Tongue (tissue), 2 donors: ENCODE measurements around the gene MZB1. TPM values are rescaled to one million over a fixed set of nuclear protein-coding genes. Genes with fewer than 3 reads are reported as not detected.

Experiments used
- DNase-seq: peaks from one replicate; pipeline ENCODE4 v3.0.0-alpha.2; 2015
- total RNA-seq: library from RNA; depleted of rRNA; stranded (reverse); fragments of >200 nt; gene quantifications from one replicate; pipeline ENCODE4 v1.2.3, GENCODE V29; 2014

Gene MZB1, protein sequence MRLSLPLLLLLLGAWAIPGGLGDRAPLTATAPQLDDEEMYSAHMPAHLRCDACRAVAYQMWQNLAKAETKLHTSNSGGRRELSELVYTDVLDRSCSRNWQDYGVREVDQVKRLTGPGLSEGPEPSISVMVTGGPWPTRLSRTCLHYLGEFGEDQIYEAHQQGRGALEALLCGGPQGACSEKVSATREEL
- total RNA-seq = 0.62 TPM

DNA sequence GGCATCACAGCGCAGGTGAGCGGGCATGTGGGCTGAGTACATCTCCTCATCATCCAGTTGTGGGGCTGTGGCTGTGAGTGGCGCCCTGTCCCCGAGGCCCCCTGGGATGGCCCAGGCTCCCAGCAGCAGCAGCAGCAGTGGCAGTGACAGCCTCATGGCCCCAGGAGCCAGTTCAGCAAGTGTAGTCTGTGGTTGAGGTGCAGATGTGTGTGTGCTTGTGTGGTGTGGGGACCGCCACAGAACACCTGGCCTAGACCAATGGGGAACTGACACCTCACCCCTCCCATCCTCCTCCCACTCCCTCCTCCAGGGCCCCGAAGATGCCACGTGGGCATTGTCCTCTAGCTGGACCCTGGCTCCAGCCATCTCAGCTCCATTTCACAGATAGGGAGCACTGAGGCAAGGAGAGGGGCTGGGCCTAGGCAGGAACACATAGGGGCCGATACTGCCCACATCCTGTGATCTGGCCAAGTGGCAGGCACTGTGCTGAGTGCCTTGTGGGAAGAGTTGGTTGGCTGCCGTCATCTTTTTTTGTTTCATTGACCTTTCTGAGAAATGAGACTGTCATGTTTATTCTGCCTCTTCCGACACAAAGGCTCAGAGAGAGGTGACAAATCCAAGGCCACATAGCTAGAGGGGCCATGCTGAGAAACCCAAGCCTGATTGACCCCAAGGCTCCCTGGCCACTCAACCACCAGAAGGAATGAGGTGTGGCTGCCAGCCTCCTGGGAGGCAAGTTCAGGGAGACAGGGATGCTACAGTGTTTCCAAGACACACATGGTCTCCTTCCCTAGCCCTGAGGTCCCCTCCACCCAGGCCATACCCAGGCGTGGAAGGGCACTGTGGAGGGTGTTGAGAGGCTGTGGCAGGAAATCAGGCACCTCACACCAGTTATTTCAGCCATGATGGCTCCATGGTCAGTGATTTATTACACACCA lies at the start of gene MZB1:
MZB1 (minus strand) TSS at position 213 of the 938 bp plus-strand sequence; CDS start at position 156, 57 bp downstream.
- DNase-seq = no peak

DNA sequence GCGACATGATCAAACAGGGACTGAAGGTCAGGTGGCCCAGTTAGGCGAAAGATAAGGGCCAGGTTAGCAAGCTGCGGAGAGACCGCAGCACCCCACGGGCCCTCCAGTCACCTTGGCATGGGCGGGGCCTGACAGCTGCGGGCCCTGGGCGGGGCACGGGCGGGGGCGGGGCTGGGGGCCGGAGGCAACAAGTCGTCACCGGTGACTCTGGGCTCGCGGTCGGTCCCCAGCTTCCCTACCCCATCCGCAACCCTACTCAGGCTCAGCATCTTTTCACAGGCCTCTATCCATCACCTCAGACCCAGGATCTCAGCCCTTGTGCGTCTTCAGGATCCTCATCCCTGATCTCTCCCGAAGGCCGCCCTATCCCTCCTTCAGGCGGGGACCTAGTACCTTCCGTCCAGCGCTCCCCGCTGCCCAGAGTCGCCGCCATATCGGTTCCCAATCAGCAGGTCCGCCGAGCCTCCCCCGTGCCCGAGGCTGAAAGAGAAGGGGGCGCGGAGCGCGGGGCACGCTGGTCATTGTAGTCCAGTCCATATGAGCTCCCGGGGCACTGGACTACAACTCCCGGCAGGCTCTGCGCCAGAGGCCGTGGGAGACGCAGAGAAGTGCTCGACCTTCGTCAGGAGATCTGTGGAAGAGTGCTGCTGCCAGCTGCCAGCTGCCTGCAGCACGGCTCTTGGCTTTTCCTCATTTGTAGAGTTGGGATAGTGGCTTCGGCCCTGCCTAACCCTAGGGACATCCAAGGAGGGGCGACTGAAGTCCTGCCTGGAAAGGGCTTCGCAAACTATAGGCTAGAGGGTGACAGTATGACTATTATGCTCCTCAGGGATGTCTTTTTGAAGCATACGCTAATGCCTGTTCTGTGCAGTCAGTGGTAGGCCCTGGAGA lies 49.5 kb upstream of the MZB1 start, which contains the start of gene DNAJC18:
DNAJC18 (minus strand) TSS at position 513 of the 891 bp plus-strand sequence; CDS start at position 433, 80 bp downstream.
- DNase-seq = peak; percentile 97

DNA sequence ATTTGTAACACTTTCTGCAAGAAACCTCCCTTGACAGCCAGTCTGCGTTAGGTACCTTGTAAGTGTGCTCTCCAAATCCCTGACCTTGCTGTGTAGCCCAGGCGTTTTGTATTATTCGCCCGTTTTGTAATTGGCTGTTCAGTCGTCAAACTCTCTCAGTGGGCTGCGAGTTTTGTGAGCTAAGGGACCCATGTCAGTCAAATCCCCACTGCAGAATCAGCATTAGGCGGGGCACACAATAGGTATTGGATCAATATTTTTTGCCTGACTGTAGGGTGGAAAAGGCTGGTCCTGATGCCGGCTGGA lies 48.9 kb upstream of the MZB1 start:
- DNase-seq = no peak

DNA sequence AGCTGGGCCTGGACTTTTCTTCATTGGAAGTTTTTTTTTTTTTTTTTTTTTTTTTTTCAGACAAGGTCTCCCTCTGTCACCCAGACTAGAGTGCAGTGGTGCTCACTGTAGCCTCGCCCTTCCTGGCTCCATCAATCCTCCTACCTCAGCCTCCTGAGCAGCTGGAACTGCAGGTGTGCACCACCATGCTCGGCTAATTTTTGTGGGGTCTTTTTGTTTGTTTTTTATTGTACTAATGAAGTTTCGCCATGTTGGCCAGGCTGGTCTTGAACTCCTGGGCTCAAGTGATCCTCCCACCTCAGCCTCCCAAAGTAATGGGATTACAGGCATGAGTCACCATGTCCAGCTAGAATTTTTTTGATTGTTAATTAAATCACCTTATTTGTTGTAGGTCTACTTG lies 46.0 kb upstream of the MZB1 start:
- no peak for DNase-seq

DNA sequence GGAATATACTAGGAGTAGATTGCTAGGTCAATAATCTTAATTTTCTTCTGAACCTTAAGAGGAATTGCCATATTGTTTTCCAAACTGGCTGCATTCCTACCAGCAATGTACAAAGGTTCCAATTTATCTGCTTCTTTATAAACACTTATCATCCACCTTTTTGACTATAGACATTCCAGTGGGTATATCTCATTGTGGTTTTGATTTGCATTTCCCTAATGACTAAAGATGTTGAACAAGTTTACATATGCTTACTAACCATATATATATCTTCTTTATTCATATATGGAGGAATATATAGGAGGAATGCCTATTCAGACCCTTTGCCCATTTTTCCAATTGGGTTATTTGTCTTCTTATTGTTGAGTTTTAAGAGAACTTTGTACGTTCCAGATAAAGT lies 42.0 kb upstream of the MZB1 start:
- no peak for DNase-seq

DNA sequence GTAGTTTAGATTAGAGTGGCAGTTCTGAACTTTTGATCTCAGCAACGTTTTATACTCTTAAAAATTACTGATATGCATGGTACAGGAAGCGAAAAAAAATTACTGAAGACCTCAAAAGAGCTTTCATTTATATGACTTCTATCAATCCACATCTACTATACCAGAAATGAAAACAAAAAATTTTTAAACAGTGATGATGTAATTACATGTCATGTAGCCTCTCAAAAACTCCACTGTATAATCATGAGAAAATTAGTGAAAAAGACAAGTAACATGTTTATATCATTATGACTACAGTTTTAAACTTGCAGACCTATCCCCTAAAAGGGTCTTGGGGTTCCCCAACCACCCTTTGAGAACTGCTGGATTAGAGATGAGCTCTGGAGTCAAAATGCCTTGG lies 40.3 kb upstream of the MZB1 start:
- DNase-seq = no peak

DNA sequence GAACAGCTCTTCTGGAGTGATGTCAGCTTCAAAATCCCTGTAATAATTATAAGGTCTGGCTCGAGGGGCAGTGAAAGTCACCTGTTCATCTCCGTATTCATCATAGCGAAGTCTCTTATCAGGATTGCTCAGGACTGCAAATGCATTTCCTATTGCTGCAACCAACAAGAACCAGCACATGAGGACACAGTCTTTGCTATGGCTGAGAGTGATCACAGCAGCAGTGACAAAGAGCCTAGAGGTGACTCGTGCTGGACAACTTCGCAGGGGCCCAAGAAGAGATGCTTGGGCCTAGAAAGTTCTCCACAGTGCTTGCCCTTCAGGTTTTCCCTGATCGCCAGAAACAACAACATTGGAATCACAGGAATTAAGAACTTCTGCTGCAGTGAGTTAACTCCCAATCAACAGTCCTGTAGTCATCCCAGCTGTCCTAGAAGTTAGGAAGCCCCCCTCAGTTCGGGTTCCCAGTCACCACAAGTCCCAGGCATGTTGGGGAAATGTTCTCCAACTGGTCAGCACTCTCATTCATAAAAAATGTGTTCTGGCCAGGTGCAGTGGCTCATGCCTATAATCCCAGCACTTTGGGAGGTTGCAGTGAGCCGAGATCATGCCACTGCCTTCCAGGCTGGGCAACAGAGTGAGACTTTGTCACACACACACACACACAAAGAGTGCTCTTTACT lies 36.6 kb upstream of the MZB1 start:
- no peak for DNase-seq

DNA sequence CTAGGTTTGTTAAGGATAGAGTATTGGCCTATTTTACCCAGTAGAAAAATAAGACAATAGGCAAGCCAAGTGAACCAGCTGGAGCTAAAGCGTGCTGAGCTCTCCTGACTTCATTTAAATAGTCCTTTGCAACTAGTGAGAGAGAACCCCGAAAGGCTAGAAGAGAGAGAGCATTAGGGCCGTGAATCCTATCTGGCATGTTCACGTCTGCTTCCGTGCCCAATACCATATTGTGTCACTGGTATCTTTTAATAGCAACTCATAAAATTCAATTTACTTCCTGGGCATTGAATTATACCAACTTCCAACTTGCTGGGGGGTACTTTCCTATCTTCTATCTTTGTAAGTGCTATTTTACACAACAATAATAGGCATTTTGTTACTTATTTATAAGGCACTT lies 35.8 kb upstream of the MZB1 start:
- DNase-seq = no peak

DNA sequence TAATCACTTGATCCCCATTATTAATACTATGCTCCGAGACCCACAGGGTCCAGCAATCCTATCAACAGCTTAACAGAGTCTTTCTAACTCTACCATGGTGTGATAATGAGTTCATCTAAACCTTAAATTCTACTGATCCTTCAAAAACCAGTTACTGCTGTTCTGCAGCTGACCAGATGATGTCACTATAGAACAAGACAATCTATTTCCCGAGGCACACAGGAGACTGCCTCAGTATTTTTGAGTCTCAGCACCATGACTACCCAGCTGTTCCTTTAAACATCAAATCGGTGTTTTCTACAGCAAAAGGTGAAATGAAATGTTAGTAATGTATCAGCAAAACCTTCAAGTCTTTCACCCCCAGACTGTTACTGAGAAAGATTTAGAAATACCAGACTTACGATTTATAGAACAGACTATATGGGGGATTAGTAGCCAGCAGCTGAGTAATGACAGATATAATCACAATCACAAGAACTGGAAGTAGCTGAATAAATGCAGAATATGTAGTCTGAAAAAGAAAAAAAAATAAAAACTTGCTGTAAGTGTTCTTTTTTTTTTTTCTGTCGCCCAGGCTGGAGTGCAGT lies 32.7 kb upstream of the MZB1 start:
- DNase-seq = peak; percentile 88

DNA sequence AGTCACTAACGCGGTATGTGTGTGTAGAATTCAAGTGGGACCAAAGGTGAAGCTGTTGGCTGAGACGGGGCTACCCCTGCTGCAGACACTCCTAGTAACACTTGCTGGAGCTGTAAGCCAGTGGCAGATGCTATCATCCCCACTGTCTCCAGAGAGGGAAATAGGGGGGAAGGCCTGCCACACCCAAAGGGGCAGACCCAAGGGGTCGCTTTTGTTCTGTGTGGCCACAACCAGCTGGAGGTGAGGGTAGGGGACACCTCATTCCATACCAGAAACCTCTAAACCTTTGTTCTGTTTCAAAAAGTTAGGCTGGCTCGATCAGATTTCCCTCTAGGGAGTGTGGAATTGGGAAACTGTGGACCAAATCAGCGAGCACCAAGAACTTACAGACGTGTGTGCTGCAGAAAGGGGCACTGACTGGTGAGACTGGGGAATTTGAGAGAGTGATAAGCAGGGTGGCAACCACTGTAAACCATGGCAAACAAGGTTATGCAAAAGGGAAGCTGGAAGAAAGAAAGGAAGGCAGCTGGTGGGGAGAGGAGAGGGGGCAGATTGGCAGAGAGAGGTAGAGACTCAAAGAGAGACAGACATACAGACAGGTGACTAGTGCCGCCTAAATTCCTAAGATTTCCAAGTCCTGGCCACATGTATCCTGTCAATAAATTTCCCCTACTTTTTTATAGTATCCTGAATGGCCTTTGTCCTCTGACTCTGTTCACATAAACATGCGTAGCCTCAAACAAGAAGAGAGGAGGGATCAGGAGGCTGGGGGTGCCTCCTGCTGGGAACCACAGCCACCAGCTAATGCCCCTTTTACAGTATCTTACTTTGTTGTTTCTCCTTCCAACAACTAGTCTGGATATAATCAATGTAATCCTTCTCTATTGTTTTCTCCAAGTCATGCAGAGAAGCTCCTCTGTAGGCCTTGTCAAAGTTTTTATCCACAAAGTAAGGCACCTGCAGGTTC lies 29.8 kb upstream of the MZB1 start:
- DNase-seq = no peak

DNA sequence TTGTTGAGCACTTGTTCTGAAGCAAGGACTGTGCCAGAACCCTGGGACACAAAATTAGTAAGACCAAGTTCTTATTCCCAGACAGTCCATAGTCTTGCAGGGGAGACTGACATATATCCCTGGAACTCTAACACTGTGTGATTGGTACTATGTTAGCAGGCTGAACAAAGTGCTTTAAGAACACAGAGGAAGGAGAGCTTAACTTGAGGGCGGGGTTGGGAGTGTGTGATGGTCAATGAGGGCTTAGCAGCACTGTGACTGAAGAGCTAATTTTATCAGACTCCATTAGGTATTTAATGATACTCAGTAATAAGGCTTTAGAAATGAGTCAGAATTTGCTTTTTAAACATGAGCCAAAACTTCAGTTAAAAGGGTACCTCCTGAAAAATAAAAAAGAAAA lies 29.1 kb upstream of the MZB1 start:
- peak; percentile 56 for DNase-seq

DNA sequence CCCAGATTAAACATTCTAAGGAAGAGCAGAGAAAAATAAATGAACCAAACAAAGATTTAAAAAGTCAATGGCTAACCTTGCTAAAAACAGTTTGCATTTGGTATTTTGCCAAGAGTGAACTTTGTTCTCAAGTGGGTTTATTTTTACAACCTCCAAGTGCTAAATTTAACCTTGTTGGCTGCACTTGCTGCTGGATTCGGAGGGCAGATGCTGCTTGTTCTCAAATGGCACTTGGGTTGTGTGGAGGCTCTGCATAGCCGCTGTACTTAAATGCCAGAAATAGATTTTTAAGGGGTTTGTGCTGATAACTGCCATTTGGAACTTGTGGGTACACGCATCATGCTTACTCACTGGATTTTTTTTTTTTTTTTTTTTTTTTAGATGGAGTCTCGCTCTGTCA lies 27.5 kb upstream of the MZB1 start:
- peak; percentile 88 for DNase-seq

DNA sequence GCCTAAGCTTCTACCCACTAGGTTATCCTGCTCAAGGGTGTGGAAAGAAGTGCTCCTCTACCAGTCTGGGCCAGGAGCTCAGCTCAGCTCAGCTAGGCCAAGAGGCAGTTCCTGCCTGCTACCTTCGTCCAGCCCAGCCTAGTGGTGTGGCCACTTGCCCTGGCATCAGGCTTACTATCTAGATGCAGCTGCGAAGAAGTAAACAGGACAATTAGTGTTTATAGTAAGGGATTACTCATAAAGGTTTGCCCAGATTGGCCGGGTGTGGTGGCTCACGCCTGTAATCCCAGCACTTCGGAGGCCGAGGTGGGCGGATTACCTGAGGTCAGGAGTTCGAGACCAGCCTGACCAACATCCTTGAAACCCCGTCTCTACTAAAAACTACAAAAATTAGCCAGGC lies 26.9 kb upstream of the MZB1 start:
- no peak for DNase-seq

DNA sequence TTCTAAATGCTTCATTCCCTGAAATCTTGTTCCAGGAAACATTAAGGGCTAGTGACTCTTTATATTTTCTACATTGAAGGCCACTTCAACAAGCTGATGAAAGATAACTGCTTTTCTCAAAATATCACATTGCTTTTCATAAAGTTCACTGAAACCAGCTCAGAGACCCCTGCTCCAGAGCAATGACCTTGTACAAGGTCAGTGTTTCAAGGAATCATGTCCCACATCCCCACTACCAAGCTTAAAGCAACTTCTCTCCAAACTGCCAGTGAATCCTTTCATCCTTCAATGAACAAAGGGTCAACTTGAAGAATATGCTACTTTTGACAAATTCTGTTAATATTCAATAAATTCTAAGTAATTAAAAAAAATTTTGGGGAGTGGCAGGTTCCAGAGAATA lies 26.2 kb upstream of the MZB1 start:
- no peak for DNase-seq

DNA sequence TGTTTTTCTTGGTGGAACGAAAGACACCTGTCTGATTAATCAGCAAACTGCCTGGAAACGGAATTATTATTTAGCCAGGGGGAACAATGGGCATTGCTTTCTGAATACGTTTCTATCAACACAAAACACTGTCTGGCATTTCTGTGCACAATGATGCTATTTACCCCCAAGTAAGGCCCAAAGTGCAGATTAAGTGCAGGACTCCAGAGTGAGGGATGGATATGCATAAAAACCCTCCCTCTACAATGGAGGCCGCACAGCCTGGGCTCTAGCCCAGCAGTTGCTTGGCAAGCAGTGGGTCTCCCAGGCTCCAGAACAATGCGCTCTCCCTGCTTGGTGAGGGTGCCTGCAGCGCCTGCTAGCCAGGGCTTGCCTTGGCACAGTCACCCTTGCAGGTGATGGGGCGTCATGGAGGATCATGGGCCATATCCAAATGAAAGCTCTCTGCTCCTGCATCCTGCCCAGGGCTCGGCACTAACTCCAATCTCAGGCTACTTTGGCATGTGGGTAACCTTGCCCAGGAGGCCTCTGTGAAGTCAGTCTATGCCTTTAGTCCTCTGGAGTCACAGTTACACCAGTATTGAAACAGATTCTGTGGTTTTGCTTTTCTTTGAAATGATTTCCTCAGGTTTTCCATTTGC lies 25.6 kb upstream of the MZB1 start:
- DNase-seq = peak; percentile 33

DNA sequence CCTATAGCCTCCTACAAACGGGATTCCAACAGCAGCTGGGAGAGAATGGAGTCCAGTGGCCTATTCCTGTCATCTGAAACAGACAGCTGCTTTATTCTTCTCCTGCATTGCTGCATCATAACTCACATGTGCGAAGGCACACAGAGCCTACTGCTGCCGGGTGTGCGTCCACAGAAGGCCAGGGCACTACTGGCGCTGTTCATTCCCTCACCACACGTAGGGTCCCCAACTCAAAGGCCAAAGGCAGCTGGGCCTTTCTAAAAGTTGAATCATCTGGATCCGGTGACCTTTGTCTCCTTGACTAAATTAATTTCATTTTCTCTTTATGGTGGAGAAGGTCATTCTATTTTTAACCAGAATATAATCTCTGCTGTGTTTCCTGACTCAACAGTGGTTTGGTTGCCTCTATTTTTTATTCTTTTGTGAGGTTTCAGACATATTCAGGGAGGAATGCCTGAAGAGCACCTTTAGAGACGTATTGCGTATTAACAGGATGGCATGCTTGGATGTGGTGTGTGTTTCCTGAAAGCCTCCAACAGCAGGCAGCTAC lies 24.9 kb upstream of the MZB1 start:
- peak; percentile 95 for DNase-seq

DNA sequence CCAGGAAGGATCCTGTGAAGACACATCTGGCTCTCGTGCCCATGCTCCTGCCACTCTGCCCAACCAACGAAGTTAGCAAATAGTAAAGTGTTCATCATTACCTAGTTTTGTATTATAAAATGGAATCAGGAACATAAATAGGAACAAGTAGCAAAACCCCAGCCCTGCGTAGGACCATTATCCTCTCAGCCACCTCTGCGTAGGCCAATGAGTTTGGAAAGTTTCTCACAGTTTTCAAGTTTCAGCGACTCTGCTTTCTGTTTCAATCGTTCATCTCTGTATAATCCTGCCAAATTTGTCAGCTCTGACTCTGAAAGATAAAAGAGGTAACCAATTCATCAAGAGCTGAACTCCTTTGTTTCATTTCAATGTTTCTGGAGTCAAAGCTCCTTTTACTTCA lies 24.2 kb upstream of the MZB1 start:
- DNase-seq = no peak

DNA sequence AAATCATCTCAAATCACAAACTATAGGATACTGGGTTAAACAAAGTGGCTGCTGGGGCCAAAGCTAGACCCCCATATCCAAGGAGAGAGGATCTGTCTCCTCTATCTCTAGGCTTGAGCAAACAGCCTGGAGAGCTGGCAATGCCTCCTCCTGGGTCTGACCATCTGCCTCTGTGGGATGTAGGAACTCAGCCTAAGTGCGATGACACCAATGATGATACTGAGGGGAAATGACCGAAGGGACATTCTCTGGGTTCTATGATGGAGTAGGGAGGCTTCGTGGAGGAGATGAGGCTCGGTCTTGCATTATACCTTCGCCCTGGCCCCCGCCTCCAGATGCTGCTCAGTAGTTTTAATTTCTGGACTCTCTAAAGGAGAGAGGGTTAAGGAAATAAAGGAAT lies 23.4 kb upstream of the MZB1 start:
- no peak for DNase-seq

DNA sequence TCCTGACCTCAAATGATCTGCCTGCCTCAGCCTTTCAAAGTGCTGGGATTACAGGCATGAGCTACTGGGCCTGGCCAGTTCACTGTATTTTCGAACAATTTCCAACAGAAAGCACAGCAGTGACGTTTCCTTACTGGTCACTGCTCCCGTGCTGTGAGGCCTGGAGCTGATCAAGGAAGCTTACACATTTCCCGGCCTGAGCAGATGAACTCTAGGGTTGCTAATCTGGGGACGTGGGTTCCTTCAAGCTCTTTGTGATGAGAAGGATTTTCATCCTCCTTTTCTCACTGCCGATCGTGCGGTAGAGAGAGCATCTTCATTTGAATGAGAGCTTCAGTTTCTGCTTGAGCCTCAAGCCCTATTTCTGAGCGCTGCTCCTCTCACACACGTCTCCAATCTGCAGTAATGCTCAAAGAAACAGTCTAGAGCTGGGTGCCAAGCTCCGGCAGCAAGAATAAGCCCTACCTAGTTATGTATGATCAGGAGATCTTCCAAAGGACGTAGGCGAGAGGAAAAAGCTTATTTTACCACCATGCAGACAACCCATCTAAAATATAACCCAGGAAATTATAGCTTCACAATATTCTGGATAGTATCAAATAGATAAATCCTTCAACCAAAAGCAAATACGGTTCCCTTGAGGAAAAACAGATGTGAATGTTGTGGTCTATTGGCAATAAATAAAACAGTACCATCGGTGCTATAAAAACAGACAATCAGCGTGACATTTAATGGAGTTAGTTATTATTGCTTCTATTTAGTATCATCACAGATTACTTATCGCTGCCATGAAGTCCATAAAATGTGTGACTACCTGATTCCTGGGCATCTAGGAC lies 21.5 kb upstream of the MZB1 start:
- no peak for DNase-seq
